Fibroblast of peridontal ligament (primary cell): ENCODE measurements around the gene SMPD2.

ENCODE experiments used
- DNase-seq: peaks from one replicate; pipeline ENCODE4 v3.0.0-alpha.2; 2010; ENCODE audit errors: extremely low read depth

SMPD2 gene

GRCh38 chr6:109440331-109441068 is at the start of gene SMPD2, which contains the start of gene PPIL6:
TSS of gene SMPD2 (plus strand) at chr6:109440724. CDS start at chr6:109441122, 398 bp downstream.
TSS of gene PPIL6 (minus strand) at chr6:109440628. CDS start at chr6:109440590, 38 bp downstream.
- peak; percentile 85 for DNase-seq

DNA sequence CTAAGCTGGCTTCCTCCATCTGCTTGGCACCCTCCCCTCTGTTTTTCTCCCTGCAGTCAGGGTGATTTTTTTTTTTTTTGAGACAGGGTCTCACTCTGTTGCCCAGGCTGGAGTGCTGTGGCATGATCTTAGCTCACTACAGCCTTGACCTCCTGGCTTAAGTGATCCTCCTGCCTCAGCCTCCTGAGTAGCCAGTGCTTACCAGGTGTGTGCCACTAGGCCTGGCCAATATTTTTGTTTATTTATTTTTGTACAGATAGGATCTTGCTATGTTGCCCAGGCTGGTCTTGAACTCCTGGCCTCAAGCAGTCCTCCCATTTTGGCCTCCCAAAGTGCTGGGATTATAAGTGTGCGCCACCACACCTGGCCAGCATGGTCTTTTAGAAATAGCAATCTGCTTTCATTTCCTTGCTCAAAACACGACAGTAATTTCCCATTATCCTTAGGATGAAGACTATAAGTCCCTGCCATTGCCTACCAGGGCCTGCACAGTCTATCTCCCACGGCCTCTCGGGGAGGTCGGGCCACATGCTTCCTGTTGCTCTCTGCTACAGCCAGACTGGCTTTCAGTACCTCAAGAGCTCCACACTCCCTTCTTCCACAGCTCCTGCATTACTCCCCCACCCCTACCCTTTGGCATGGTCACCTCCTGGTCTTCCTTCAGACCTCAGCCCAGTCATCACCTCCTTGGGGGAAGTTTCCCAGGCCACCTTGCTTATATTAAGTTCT is 47.2 kb upstream of the SMPD2 start:
- DNase-seq = no peak

- no peak for DNase-seq
Observed at GRCh38 chr6:109393886-109394281, 46.6 kb upstream of the SMPD2 start.

GRCh38 chr6:109396046-109396718 is 44.3 kb upstream of the SMPD2 start:
- no peak for DNase-seq

- DNase-seq = peak; percentile 67
Observed at GRCh38 chr6:109397020-109397419, 43.5 kb upstream of the SMPD2 start.

GRCh38 chr6:109406196-109406595 is 34.3 kb upstream of the SMPD2 start:
- peak; percentile 83 for DNase-seq

DNA sequence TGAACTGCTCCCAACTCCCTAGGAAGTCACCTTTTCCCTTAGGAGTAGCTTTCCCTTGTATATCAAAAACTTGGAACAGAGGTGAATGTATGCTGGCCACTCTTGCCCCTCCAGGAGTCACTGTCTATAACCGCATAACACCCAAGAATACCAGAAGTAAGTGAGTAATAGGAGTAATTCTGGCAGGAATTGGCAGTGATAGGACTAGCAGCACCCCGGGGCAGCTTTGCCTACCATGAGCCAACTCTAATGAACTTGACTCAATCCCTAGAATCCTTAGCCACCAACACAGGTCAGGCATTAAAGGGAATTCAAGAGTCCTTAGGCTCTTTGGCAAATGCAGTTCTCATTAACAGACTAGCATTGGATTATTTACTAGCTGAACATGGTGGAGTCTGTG is 29.5 kb upstream of the SMPD2 start:
- no peak for DNase-seq

DNA sequence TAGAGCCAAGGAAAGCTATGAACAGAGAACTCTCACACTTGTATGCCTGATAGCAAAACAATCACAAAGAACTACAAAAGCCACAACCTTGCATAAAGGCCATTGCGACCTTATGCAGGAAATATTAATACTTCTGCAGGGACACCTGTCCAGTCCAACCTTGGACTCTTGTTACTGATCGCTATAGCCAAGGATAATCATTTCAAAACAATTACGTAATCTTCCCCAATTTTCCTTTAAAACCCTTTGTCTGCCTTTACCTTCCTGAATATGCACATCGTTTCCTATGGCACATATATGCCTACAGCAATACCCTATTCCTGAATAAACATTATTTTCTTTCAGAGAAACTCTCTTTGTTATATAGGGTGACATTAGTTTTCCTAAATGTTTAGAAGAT is 22.9 kb upstream of the SMPD2 start:
- DNase-seq = no peak

DNA sequence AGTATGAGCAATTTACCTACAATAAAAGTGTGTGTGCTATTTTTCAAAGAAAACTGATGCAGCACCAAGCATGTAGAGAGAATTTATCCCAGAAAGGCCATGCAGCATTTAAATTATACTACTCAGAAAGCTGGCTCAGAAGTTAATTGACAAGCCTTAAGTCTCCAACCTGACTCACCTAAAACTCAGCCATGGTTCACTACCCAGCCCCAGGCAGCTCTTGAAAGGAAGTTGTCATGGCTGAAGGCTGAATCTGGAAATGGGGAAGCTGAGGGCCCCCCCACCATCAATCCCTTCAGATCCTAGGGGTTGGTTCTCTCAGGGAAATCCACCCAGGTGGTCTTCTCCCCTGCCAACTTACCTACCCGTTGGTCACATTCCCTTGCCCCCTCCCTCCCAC is 19.8 kb upstream of the SMPD2 start:
- no peak for DNase-seq

- no peak for DNase-seq
Observed at GRCh38 chr6:109421184-109421583, 19.3 kb upstream of the SMPD2 start.

DNA sequence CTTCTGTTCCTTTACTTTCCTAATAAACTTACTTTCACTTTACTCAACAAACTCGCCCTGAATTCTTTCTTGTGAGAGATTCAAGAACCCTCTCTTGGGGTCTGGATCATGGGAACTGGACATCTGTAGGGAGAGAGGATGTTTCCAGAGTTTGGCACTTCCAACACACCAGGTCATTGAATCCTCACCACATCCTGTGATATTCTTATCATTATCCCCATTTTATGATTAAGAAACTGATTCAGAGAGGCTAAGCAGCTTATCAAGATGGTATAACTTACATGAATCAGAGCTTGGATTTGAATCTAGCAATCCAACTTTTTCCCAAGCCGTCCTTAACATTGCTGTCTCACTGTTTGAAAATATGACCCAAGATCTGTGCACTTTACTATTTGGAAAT is 15.6 kb upstream of the SMPD2 start:
- no peak for DNase-seq

DNA sequence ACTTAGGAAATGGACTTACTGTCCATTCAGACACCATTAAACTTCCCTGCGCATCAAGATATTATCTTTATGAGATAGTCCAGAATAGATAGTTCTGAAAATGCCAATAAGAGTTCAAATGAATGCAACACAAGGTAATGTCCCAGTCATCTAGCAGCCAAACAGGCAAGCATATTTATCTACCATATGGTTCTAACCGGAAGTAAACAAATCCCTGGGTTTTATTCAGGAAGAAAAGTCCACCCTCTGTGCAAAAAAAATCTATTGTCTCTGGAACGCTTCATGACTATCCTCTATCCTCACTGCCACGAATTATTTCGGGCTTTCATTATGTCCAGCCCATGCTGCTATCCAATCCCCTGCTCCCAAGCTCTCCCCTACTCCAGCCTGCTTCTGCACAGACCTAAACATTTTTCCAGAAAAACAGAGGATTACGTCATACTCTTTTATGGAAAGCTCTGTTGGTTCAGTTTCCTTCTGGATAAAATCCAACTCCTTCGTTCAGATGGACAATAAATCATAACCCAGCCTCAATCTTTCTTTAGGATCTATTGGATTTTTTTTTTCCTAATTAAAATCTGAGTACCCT is 11.5 kb upstream of the SMPD2 start:
- DNase-seq = peak; percentile 86

DNA sequence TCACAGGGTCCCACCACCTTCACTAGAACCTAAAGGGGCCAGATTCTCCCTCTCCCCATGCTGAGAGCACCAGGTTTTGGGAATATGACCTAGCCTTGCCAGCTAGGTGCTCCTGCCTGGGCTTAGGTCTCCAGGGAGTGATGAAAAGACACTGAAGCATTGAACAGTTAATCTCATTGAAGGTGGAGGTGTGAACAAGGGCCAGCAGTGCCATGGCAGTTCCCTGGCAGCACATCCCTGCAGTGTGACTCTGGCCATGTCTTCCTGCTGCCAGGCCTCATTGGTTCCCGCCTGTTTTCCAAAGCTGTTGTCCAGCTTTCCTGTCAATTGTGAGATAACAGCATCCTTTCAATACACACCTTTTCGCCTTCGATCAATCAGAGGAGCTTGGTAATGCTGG is 11.0 kb upstream of the SMPD2 start:
- no peak for DNase-seq

DNA sequence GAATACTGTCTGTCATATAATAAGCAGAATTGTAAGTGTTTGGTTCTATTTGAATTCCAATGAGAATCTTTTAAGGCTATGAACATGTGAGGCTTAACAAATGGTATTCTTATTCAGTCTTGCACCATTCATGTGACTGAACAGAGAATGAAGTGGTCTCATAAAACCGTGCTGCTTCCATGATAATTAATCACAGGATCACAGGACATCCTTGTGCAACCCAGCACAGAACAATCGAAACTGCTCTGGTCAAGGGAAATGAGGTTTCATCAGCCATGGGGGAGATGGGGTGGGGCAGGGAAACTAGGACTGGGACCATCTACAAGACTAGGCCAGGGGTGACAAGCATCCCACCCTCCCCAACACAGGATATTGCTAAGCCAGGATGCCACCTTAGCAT is 6.1 kb upstream of the SMPD2 start:
- no peak for DNase-seq

GRCh38 chr6:109436041-109436440 is 4.5 kb upstream of the SMPD2 start:
- DNase-seq = no peak

DNA sequence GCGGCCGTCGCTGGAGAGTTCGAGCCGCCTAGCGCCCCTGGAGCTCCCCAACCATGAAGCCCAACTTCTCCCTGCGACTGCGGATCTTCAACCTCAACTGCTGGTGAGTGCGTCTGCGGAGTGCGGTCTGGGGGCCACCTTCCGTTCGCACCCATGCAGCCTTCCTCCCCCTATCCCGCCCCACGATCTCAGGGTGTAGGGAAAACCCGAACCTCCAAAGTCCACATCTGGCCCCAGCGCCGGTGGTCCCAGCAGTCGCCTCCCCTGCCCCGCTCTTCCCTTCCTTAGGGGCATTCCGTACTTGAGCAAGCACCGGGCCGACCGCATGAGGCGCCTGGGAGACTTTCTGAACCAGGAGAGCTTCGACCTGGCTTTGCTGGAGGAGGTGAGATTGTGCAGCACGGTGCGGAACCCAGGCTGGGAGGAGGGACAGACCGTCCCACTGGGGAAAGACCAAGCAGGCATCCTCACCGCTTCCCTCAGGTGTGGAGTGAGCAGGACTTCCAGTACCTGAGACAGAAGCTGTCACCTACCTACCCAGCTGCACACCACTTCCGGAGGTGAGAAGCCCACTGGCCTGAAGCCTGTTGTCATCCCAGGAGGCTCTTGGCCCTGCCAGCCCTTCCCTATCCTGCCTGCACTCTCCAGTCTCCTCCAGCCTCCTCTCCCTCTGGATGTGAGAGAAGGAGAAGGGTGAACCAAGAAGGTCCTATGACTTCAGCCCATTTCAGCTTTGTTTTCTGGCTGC is 719 bp downstream of the SMPD2 start:
- DNase-seq = peak; percentile 36

- no peak for DNase-seq
Observed at GRCh38 chr6:109442393-109442924, 1.9 kb downstream of the SMPD2 start.

GRCh38 chr6:109443425-109443950 is 3.0 kb downstream of the SMPD2 start:
- no peak for DNase-seq

- DNase-seq = no peak
Observed at GRCh38 chr6:109445382-109445781, 4.9 kb downstream of the SMPD2 start.

DNA sequence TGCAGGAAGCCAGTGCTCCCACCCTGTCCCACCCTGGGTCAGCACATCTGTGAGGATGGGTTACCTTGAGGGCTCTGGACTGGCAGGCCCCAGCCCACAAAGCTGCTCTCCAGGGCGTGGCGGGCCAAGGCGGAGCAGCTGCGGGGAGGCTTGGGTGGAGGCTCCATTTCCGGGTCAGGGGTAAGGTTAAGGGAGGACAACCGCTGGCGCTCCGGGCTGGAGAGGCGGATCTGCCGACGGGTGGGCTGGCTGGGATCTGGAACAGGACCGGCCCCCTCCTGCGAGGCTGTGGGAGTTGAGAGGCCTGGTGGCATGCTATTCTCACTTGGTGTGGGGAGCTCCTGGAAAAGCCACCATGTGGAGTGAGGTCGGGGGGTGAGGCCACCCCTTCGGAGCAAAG is 5.5 kb downstream of the SMPD2 start:
- no peak for DNase-seq

GRCh38 chr6:109446541-109446940 is 6.0 kb downstream of the SMPD2 start:
- DNase-seq = no peak
